Chondrocyte (in vitro differentiated cells): ENCODE measurements around the gene SLC35B2. TPM values are rescaled to one million over a fixed set of nuclear protein-coding genes. Genes with fewer than 3 reads are reported as not detected.

ENCODE experiments used
- DNase-seq: peaks from one replicate; pipeline ENCODE4 v3.0.0; 2021; ENCODE audit warnings: mixed read lengths, low spot score
- H3K27ac Mint-ChIP-seq: one replicate; pipeline ENCODE4 v1.8.0; 2021; ENCODE audit warnings: mild to moderate bottlenecking, moderate library complexity, mixed read lengths; ENCODE audit not compliant: unreplicated experiment
- H3K27me3 Mint-ChIP-seq: 2 replicates; pipeline ENCODE4 v1.8.0; 2021; ENCODE audit warnings: low read depth, mixed read lengths
- H3K36me3 Mint-ChIP-seq: 2 replicates; pipeline ENCODE4 v1.8.0; 2021; ENCODE audit warnings: low read depth, mixed read lengths
- H3K4me1 Mint-ChIP-seq: 2 replicates; pipeline ENCODE4 v1.8.0; 2021; ENCODE audit warnings: low read depth, mild to moderate bottlenecking, mixed read lengths
- H3K4me3 Mint-ChIP-seq: one replicate; pipeline ENCODE4 v1.8.0; 2021; ENCODE audit warnings: mild to moderate bottlenecking, moderate library complexity, mixed read lengths; ENCODE audit not compliant: unreplicated experiment
- H3K9me3 Mint-ChIP-seq: 2 replicates; pipeline ENCODE4 v1.8.0; 2021; ENCODE audit warnings: low read depth, mixed read lengths
- CTCF ChIP-seq: fragments of 200-600 bp; sonication (generic); IDR thresholded peaks from 2 replicates; pipeline ENCODE4 v1.5.0; 2021; ENCODE audit warnings: antibody characterized with exemption, mild to moderate bottlenecking, moderate library complexity
- total RNA-seq: library from RNA; stranded (reverse); gene quantifications from 3 replicates; pipeline ENCODE4 v1.2.1, GENCODE V29; 2021

Gene SLC35B2
- total RNA-seq, 1 donor from 2014 or later, result 71.5 TPM

GRCh38 chr6:44291841-44292240 is 34.5 kb upstream of the SLC35B2 start:
- DNase-seq, result no peak
- peaks cover 74% of the 10 kb centered on the region for H3K27me3 Mint-ChIP-seq
- no peak for TF ChIP-seq CTCF
- no peaks in the 10 kb centered on the region for H3K4me1 Mint-ChIP-seq
- H3K36me3 Mint-ChIP-seq, result peaks cover 1% of the 10 kb centered on the region
- no peaks in the 10 kb centered on the region for H3K9me3 Mint-ChIP-seq
- no peak overlapping the region for H3K27ac Mint-ChIP-seq
- no peak overlapping the region for H3K4me3 Mint-ChIP-seq

- Mint-ChIP-seq H3K4me1 (no peaks in the 10 kb centered on the region), H3K9me3 (no peaks in the 10 kb centered on the region), H3K4me3 (no peak overlapping the region), H3K36me3 (peaks cover 1% of the 10 kb centered on the region), H3K27me3 (peaks cover 68% of the 10 kb centered on the region), H3K27ac (no peak overlapping the region)
- DNase-seq, result no peak
- no peak for TF ChIP-seq CTCF
Measured at GRCh38 chr6:44289726-44290260, 32.5 kb upstream of the SLC35B2 start.

GRCh38 chr6:44286747-44287146 is 29.4 kb upstream of the SLC35B2 start:
- no peak for DNase-seq
- no peak for TF ChIP-seq CTCF
- H3K4me3 Mint-ChIP-seq, result no peak overlapping the region
- H3K36me3 Mint-ChIP-seq, result no peaks in the 10 kb centered on the region
- H3K4me1 Mint-ChIP-seq, result no peaks in the 10 kb centered on the region
- H3K27me3 Mint-ChIP-seq, result peaks cover 75% of the 10 kb centered on the region
- no peaks in the 10 kb centered on the region for H3K9me3 Mint-ChIP-seq
- no peak overlapping the region for H3K27ac Mint-ChIP-seq

- no peak for DNase-seq
- no peak overlapping the region for H3K4me3 Mint-ChIP-seq
- H3K27me3 Mint-ChIP-seq, result peaks cover 70% of the 10 kb centered on the region
- H3K4me1 Mint-ChIP-seq, result no peaks in the 10 kb centered on the region
- H3K27ac Mint-ChIP-seq, result no peak overlapping the region
- no peaks in the 10 kb centered on the region for H3K9me3 Mint-ChIP-seq
- no peak for TF ChIP-seq CTCF
- H3K36me3 Mint-ChIP-seq, result no peaks in the 10 kb centered on the region
Measured at GRCh38 chr6:44286285-44286565, 28.9 kb upstream of the SLC35B2 start.

- no peak for DNase-seq
Measured at GRCh38 chr6:44285552-44286284, 28.4 kb upstream of the SLC35B2 start.

More at GRCh38 chr6:44285552-44286284, 28.4 kb upstream of the SLC35B2 start:
- H3K27me3 Mint-ChIP-seq, result peaks cover 69% of the 10 kb centered on the region
- no peaks in the 10 kb centered on the region for H3K36me3 Mint-ChIP-seq
- H3K9me3 Mint-ChIP-seq, result no peaks in the 10 kb centered on the region
- no peak overlapping the region for H3K4me3 Mint-ChIP-seq
- H3K4me1 Mint-ChIP-seq, result no peaks in the 10 kb centered on the region
- no peak overlapping the region for H3K27ac Mint-ChIP-seq
- TF ChIP-seq CTCF, result no peak
